ENCODE data around the gene OR4A15.

OR4A15 gene

DNA sequence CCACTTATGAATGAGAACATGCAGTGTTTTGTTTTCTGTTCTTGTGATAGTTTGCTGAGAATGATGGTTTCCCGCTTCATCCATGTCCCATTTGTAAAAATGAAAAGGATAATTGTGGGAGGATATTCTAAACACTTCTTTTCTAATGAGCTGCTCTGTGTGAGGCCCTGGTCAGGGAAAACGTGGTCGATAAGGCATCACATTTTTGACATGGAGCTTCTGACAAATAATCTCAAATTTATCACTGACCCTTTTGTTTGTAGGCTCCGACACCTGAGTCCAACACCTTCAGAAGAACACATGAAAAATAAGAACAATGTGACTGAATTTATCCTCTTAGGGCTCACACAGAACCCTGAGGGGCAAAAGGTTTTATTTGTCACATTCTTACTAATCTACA, at the start of gene OR4A15:
Gene OR4A15, plus strand, starts transcription at position 301 of the 400 bp plus-strand sequence. Its CDS starts 0 bp downstream, at position 301.
- no peak for DNase-seq (ENCODE audit: low read depth in 2 of 2)

DNA sequence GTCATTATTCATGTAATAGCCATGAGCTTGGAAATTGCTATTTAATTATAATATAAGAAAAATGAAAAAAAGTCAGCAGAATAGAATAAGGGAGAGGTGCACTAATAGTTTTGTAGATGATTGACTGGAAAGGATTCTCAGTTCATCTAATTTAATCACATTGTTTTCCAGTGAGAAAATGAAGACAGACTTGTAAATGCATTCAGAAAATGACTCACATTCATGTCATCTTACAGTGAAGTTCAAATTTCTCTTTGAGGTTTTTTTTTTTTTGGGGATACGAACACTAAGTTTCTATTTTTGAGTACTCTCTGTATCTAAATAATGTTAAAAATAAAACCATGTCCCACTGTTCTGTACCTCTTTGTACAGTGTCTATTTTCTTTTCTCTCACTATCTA, 43.3 kb upstream of the OR4A15 start:
- DNase-seq (ENCODE audit: low read depth in 2 of 2), result no peak

GRCh38 chr11:55342901-55343300, 24.9 kb upstream of the OR4A15 start, which contains the start of gene OR4A16:
OR4A16 (plus strand) TSS chr11:55343201; CDS start chr11:55343201, 0 bp downstream.
- no peak for DNase-seq (ENCODE audit: low read depth in 2 of 2)

DNA sequence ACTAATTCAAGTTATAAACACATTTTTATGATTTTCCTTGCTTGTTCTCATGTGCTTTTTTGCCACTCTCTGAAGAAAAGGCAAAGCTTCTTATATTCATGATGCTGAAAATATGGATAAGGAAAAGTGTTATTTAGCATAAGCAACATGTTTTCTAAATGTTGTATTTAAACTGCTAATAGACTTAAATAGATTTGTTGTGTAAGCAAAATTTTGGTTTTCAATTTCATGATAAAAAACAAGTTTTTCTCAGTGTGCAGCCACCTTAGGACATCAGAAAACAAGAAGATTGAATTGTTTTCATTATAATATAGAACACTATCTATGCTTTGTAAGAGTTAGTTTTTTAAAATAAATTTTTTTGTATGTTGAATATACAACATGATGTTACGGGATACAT, 22.5 kb upstream of the OR4A15 start:
- DNase-seq (ENCODE audit: low read depth in 2 of 2), result no peak

GRCh38 chr11:55349032-55349431, 18.7 kb upstream of the OR4A15 start:
- DNase-seq (ENCODE audit: low read depth in 2 of 2), result no peak

DNA sequence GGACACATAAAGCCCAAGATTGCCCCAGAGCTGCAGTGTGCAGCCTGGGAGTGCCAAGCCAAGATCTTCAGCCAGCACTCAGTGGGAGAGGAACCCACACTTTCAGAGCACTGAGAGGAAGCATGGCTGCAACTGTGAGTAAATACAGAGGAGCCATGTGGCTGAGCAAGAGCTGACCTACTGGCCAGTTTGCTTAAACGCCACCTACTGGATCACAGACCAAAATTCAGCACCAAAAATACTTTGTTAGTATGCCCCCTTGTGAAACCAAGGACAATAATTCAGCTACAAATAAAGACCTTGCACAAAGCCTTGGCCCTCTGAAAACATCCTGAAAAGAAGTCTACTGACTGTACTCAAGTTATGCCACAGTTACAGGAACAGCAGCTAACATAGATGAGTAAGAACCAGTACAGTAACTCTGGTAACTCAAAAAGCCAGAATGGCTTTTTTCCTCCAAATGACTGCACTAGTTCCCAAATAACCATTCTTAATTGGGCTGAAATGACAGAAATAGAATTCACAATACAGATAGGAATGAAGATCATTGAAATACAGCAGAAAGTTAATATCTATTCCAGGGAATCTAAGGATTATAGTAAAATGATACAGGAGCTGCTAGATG, 10.1 kb upstream of the OR4A15 start:
- DNase-seq (ENCODE audit: low read depth in 2 of 2), result no peak

GRCh38 chr11:55401011-55401410, 33.2 kb downstream of the OR4A15 start:
- DNase-seq (ENCODE audit: low read depth in 2 of 2), result no peak

Data from activated CD4-positive, alpha-beta T cell treated with anti-CD3 and anti-CD28 coated beads for 24 hours (primary cell).